NCI-H510A treated with DMSO at 0.1 percent for 48 hours (cell line): ENCODE measurements around the gene RERE.
A peak's percentile ranks its signal among the peaks of the same experiment; 100 is the strongest.

ENCODE experiments used
- DNase-seq: peaks from one replicate; lab custom pipeline; 2025; lab: John Stamatoyannopoulos, UW

The RERE gene

GRCh38 chr1:8404460-8405370 is 412.7 kb downstream of the RERE start:
- no peak for DNase-seq

DNA sequence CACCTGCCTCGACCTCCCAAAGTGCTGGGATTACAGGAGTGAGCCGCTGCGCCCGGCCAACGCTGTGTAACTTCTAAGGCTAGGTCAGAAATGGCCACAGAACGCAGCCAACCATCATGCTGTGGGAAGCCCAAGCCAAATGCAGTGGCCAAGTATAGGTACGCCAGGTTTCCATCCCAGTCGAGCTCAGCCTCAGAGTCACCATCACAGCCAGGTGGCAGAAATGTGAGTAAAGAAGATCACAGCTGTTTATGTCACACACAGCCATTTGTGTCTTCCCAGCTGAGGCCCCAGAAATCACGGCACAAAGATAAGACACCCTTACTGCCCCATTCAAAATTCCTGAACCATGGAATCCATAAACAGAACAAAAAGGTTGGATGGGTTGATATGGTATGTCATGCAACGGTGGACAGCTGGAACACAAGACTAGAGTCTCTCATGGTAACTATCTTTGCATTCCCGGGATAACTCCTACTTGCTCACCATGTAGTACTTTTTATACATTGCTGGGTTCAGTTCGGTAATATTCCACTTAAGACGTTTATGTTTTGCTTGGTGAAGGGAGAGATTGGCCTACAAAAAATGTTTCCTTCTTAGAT is 415.2 kb downstream of the RERE start:
- DNase-seq: no peak

DNA sequence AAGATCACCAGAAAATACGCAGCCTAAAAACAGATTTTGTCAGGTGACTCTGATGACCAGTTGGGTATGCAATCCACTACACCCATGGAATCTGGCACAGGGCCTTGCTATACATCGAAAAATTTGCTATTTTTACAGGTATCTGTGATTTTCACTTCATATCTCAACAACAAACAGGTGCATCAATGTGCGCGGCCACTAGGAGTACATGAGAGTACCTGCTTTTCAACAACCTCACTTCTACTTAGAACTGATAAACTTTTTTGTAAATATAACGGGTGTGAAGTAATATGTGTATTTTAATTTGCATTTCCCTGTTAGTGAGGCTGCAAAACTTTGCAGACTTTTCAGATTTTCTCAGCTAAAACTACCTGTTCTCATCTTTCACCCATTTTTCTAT is 418.8 kb downstream of the RERE start:
- DNase-seq: no peak

GRCh38 chr1:8398086-8398485 is 419.4 kb downstream of the RERE start:
- DNase-seq: no peak

- no peak for DNase-seq
These were observed 419.9 kb downstream of the RERE start for GRCh38 chr1:8397511-8397910.

GRCh38 chr1:8396786-8397406 is 420.5 kb downstream of the RERE start:
- DNase-seq: no peak

- DNase-seq: no peak
These were observed 421.2 kb downstream of the RERE start for GRCh38 chr1:8396083-8396785.

GRCh38 chr1:8395433-8395866 is 422.0 kb downstream of the RERE start:
- no peak for DNase-seq

- DNase-seq: no peak
These were observed 422.8 kb downstream of the RERE start for GRCh38 chr1:8394456-8395321.

- DNase-seq: peak; percentile 48
These were observed 424.9 kb downstream of the RERE start for GRCh38 chr1:8392522-8392921.

- DNase-seq: no peak
These were observed 426.7 kb downstream of the RERE start for GRCh38 chr1:8390707-8391106.

GRCh38 chr1:8389958-8390535 is 427.4 kb downstream of the RERE start:
- DNase-seq: no peak

GRCh38 chr1:8388732-8389562 is 428.5 kb downstream of the RERE start:
- no peak for DNase-seq

- DNase-seq: no peak
These were observed 431.2 kb downstream of the RERE start for GRCh38 chr1:8386247-8386646.

DNA sequence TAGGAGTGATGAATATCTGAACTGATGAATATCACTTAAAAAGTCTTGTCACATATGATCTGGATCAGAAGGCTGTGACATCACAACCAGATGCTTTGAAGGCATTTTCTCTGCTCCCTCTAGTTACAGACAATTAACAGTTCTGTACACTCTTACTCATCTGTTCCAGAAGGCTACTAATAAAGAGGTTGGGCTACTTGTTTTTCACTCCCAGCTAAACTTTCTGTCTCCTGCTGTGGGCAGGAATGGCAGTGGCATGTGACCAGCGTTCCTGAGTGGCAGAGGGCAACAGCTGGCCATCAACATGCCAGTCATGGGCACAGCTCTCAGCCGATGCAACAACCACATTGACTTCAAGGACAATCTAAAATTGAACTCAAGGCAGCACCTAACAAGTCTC is 432.9 kb downstream of the RERE start:
- DNase-seq: no peak

DNA sequence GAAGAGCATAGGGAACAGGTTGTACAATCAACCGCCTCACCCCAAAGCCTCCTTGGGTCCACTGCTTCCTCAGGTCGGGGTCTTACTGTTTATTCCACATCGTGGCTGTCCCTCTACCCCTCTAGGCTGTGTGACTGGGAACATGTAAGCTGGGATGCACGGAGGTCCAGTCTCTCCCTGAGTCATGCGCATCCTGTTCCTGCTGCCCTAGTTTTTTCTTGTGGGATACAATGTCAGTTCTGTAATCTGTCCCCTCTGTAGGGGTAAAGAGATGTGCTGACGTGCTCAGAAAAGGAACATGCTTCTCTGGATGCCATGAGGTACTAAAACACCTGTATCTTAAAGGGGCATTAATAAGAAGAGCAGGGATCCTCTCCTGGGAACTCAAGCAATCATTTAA is 433.4 kb downstream of the RERE start:
- no peak for DNase-seq

GRCh38 chr1:8382608-8383505 is 434.6 kb downstream of the RERE start:
- no peak for DNase-seq

- peak; percentile 38 for DNase-seq
These were observed 435.4 kb downstream of the RERE start for GRCh38 chr1:8382051-8382505.

DNA sequence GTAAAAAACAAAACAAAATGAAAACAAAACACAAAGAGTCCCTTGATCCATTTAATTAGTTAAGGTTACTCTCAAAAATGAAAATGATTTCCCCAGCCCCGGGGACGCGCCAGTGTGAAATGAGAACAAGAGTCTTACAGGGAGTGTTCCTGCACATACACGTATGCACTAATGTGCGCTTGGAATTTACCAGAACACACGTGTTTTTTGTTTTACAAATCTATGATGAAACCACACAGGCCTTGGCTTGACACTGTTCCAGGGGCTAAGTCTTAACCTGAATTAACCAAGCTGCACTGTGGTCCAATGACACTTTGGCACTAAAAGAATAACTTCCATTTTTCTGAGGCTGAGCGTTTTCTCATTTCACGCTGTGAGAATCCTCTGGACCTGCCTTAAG is 435.8 kb downstream of the RERE start:
- no peak for DNase-seq
